GM18508 (cell line): Measurements from ENCODE around the gene CAB39L.

ENCODE experiments used
- ATAC-seq: cut with Tn5 transposase; IDR thresholded peaks from one replicate; pipeline ENCODE4 v1.9.1; 2021; ENCODE audit warnings: moderate number of reproducible peaks; ENCODE audit not compliant: insufficient read depth, unreplicated experiment

Gene CAB39L

DNA sequence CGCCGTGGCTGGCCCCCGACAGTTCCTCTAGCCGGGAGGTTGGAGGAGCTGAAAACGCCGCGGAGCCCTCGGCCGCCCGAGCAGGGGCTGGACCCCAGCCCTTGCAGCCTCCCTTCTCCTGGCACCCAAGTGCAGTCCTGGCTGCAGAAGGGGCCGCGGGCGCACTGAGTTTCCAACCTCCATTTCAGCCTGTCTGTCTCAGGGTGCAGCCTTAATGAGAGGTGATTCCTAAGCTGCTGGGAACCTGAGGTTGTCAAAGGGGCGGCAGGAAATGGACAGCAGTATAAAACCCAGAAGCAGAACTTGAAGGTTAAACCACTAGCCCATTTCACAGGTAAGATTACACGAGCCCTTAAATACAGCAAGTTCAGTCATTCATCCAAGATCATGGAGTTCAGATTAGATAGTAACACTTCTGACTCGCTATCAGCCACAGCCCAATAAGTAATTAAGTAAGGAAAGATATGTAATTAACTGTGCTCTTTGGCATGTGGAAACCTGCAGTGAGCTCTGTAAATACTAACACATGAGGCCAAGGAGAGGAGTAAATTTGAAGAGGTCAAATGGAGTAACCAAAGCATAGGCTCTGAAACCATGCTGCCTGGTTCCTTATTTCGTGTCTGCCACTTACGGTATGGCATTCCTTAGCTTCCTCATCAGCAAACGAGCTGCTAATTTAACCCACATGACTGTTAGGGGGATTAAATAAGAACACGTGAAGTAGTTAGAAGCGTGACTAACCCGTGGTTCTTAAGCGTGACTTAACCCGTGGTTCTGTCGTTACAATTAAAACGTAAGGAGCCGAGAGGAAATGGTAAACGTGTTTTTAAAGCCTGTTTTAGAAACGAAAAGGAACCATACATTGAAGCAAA, 896 bp upstream of the CAB39L start:
- peak; percentile 0 for ATAC-seq

DNA sequence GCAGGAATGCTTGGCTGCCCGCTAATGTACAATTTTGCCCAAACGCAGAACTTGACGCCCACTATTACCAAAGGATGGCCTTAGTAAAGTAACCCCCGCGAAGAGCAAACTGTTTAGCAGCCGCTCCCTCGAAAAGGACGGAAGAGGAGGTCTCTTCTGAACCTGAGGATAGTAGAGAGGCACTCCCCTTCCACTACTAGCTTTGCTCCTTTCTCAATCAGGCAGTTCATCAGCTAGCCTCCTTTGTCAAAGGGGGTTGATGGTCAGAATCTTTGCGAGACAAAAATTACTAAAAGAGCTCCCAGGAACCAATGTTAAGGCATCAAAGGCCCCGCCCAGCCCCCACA, 534 bp downstream of the CAB39L start:
- ATAC-seq: no peak

DNA sequence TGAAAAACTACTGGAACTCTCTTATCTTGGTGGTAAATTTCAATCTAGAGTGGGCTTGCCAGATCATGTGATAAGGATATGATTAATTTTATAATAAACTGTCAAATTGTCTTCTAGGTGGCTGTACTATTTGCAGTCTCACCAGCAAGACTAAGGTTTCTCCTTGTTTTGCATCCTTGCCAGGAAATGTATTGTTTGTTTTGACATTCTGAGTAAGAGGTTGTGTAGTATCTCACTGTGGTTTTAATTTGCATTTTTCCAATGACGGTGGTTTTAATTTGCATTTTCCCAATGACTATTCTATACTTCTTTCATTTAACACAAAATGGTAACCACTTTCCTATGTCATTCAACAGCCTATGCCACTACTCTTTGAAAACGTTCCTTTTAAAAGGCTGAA, 2.0 kb downstream of the CAB39L start:
- no peak for ATAC-seq

DNA sequence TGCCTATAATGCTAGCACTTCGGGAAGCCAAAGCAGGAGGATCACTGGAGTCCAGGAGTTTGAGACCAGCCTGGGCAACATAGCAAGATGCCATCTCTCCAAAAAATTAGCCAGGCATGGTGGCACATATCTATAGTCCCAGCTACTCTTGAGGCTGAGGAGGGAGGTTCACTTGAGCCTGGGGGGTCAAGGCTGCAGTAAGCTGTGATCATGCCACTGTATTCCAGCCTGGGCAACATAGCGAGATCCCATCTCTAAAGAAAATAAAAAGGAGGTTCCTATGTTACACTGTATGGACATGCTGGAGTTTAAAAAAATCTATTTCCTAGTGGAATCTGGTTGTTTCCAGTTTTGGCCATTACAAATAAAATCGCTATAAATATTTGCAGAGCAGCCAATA, 2.6 kb downstream of the CAB39L start:
- no peak for ATAC-seq

DNA sequence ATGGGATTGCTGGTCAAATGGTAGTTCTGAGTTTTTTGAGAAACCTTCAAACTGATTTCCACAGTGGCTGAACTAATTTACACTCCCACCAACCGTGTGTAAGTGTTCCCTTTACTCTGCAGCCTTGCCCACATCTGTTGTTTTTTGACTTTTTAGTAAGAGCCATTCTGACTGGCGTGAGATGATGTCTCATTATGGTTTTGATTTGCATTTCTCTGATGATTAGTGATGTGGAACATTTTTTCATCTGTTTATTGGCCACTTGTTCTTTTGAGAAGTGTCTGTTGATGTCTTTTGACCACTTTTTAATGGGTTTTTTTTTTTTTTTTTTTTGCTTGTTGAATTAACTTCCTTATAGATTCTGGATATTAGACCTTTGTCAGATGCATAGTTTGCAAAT, 4.3 kb downstream of the CAB39L start:
- ATAC-seq: no peak

DNA sequence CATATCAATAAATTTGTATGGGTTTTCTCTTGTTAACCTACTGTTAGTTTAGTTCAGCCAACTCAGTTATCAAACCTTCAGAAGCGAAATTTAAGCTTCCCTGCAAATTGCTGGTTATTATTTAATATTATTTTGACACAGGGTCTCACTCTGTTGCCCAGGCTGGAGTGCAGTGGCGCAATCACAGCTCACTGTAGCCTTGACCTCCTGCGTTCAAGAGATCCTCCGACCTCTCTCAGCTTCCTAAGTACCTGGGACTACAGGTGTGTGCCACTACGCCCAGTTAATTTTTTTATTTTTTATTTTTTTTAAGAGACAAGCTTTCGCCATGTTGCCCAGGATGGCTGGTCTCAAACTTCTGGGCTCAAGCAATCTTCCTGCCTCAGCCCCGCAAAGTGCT, 6.2 kb downstream of the CAB39L start:
- ATAC-seq: no peak

DNA sequence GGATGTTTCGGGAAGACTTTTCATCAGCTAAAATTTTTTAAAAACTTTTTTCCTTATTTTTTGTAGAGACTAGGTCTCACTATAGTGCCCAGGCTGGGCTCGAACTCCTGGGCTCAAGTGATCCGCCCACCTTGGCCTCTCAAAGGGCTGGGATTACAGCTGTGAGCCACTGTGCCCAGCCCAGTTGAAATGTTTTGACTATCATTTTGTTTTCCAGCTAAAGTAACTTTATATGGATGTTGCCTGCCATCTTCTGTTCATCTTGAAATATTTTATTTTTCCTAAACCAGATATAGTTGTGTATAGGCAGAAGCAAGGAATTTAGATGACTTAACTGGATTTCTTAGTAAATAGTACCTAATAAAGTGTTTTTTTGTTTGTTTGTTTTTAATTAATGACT, 7.0 kb downstream of the CAB39L start:
- no peak for ATAC-seq

DNA sequence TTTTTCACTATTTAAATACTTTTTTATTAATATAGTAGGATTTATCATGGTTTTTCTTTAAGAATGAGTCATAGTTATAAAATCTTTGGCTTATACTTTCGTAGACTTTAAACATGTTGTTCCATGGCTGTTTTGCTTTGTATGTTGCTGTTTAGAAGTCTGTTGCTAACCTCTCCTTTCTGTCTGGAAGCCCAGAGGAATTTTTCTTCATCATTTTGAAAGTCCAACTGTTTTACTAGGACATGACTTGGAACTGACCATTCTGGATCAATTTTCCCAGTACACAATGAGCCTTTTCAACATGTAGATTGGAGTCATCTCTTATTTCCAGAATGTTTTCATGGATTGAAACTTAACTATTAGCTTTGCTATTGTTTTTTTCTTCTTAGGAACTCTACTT, 7.9 kb downstream of the CAB39L start:
- no peak for ATAC-seq

DNA sequence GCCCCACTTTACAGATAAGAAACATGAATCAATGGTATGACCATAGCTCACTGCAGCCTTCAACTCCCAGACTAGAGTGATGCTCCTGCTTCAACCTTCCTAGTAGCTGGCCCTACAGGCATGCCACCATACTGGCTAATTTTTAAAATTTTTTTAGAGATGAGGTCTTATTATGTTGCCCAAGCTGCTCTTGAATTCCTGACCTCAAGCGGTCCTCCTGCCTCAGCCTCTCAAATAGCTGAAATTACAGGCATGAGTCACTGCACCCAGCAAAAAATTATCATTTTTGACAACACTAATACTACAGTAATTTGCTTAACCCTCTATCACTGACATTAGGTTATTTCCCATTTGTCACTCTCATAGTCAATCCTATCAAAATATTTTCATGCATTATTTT, 14.7 kb downstream of the CAB39L start:
- no peak for ATAC-seq

DNA sequence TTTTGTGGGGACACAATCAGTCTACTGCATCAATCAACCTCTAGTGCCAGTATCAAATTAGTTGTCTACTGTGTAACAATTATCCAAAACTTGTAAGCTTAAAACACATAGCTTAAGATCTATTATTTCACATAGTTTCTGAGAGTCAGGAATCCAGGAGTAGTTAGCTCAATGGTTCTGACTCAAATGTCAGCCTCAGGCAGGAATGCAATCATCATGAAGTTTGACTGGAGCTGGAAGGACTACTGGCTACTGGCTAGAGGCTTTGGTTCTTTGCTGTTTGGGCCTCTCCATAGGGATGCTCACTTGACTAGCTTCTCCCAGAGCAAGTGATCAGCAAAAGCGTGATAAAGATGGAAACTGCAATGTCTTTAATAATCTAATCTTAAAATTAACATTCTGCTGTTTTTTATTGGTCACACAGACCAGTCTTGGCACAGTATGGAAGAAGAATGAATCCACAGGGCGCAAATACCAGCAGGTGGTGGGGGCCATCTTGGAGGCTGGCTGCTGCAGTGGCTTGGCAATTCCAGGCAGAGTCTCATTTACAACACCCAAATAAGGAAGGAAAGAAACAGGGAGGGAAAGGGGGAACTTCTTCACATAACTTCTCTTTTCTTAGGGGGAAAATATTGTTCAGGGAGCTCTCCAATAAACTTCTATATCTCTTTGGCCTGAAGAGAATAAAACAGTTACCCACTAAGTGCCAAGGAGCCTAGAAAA, 15.7 kb downstream of the CAB39L start:
- no peak for ATAC-seq

DNA sequence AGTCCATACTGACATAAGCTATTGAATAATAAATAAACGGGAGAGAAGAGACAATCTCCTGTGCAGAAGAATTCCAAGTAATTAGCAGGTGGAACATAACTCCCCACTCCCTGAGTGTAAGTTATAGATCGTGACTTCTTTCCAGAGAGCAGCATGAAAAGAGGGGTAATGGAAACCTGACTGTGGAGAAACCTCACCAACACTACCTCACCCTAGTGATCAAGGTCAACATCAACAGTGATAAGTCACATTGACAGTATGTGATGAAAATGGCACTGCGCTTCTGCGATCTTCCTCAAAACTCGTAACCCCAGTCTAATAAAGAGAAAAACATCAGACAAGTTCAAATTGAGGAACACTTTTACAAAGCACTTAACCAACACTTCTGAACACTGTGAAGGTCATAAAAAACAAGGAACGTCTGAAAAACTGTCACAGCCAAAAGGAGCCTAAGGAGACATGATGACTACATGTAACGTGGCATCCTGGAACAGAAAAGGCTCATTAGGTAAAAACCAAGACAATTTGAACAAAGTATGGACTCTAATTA, 19.8 kb downstream of the CAB39L start:
- ATAC-seq: no peak

DNA sequence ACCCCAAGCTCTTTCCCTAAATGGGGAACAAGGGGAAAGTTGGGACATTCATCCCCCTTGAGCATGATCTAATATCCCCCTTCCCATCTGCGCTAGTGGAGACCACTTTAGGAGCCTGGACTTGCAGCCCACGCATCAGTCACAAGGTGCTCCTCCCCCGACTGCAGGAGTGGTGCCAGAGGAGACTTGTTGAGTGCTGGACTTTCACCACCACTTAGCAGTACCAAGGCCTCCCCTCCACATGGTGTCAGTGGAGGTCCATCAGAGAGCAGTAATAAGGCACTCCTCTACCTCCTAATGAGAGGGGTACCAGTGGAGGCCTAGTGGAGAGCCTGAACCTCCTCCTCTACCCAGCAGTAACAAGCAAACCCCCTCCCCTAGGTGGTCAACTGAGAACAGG, 22.5 kb downstream of the CAB39L start:
- ATAC-seq: no peak

DNA sequence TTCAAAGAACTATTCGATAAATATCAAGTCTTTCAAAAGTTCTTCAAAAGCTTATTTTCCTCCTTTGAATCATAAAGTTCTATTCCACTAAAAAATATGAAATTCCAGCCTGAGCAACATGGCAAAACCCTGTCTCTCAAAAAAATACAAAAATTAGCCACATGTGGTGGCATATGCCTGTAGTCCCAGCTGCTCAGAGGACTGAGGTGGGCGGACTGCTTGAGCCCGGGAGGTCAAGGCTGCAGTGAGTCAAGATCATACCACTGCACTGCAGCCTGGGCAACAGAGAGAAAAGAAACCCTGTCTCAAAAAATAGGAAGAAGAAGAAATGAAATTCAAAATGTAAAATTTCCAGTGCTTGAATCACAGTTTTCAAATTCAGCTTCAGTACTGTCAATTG, 24.6 kb downstream of the CAB39L start:
- no peak for ATAC-seq

DNA sequence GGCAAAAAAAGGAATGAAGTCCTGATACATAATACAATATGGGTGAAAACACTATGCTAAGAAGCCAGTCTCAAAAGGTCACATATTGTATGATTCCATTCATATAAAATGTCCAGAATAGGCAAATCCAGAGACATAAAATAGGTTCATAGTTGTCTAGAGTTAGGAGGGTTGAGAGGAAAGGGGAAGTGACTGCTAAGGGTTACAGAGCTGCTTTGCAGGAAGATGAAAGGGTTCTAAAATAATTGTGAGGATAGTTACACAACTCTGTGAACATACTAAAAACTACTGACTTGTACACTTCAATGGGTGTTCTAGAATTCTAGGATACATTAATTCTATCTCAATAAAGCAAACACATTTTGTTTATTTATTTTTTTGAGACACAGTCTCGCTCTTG, 25.7 kb downstream of the CAB39L start:
- ATAC-seq: no peak

DNA sequence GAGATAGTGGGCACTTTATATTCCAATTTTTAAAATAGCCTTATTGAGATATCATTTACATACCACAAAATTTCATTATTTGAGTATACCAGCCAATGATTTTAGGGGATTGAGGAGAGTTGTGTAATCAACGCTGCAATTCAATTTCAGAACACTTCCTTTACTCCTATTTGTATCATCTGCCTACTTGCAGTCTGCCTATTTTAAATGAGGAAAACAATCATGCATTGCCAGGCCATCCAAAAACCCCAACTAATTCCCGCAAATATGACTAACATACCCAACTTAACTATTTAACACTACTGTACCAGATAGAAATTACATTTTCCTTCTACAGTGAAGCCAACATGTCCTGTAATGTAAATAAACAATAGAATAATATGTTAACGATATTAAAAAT, 26.7 kb downstream of the CAB39L start:
- no peak for ATAC-seq

DNA sequence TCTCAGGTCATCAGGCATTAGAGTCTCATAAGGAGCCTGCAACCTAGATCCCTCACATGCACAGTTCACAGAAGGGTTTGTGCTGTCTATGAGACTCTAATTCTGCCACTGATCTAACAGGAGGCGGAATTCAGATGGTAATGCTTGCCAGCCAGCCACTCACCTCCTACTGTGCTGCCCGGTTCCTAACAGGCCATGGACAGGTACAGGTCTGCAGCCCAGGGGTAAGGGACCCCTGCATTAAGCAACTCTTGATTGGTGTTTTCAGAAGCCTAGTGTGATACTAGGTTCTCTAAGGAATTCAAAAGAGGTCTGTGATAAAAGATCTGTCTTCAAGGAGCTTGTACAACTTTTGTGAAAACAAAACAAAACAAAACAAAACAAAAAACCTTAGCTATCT, 31.1 kb downstream of the CAB39L start:
- ATAC-seq: no peak

DNA sequence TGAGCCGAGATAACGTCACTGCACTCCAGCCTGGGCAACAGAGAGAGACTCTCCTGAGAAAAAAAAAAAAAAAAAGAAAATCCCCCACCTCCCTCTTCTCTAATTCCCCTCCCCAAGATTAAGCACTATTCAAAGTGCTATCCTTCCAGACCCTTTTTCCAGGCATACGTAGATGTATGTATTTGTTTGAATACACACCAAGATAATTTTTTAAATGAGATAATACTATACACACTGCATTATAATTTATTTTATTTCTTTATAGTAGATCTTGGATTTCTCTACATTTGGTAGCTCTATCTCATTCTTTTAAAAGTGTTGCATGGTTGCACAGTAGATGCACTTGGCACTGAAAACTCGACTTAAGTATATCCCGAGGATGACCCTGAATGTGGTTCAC, 32.5 kb downstream of the CAB39L start:
- no peak for ATAC-seq

DNA sequence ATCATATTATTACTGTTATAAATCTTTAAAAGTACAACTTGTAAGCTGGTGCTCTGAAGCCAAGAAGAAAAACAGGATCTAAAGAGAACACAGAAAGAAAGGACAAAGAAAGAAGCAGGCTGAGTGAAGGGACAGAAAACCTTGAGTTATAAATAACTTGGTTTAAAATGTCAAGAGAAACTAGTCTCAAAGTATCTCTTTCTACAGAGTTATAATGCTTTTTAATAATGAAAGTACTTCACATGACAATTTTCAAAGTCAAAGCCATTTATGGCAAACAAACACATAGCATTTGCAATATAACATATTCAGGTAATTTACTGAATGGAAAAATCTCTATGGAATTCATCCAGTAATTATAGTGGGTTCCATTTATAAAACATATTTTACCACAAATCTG, 33.4 kb downstream of the CAB39L start:
- no peak for ATAC-seq

DNA sequence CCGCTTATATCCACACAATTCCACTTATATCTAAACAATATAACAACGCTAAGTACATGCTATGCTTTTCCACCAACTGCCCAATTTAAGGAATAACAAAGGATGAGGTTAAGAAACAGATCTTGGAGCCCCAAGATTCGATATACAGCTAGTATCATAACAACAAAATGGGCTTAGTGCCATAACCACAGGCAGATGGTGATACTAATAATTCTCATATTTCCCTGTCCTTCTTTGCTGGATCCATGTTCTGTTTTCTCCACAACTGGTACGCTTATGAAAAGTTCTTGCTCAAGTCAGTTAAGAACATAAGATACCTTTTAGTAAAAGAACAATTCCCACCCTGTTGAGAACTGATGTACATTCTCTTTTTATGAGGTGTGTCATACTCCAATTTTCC, 33.9 kb downstream of the CAB39L start:
- ATAC-seq: no peak

DNA sequence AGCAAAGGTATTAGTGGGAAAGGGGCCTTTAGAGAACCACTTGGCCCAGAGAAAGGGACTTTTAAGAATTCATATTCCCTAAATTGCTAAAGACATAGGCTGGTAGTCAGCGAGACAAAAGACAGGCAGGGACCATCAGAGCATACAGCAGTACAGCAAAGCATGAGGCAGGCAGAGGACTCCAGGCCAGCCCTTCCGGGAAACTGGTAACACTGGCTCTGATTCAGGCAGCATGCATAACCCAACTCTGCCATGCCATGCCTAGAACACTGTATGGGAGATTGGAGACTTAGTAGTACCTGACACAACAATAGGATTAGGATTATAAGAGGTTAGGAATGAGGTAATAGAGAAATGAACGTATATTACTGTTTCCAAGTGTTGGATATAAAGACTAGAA, 34.9 kb downstream of the CAB39L start:
- ATAC-seq: no peak

DNA sequence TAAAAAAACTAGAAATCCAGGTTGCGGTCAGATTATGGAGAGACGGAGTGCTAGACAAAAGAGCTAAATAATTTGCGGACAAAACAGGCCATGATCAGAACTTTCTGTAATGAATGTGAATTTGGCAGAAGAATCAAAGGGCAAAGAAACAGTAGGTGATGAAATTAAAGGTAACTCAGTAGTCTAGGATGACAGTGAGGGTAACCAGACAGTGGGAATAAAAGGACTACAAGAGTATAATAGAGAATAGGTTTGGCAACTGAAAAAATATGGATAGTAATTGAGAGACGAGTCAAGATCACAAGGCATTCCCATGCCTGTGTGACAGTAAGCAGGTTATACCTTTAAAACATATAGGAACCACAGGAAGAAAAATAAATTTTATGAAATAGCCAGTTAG, 35.9 kb downstream of the CAB39L start:
- ATAC-seq: no peak

DNA sequence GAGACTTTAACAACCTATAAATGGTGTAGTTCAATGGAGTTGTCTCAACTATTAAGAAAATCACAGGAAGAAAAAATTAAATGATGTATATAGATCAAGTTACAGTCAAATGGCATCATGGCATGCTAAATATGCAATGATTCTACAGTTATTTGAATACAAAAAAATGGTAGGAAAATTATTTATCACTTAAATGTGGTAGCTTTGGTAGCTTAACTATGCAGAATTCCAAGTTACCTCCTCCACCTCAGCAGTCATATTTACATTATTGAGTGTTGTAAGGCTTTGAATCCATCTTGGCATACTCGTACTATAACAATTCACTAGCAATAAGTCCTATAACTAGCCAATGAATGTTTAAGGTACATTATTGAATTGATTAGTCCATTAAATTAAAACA, 36.8 kb downstream of the CAB39L start:
- no peak for ATAC-seq
